ENCODE data around the gene FAM227B. TPM values are rescaled to one million over a fixed set of nuclear protein-coding genes. Genes with fewer than 3 reads are reported as not detected.
"Not testable (repeated sequence)": the region's sequence is repeated elsewhere in the genome, so short reads cannot be mapped to it uniquely, and the experiment has no call there.

The FAM227B gene
- total RNA-seq, 4 donors from 2014 or later = 1.1 to 4.1 (median 2.9) TPM

DNA sequence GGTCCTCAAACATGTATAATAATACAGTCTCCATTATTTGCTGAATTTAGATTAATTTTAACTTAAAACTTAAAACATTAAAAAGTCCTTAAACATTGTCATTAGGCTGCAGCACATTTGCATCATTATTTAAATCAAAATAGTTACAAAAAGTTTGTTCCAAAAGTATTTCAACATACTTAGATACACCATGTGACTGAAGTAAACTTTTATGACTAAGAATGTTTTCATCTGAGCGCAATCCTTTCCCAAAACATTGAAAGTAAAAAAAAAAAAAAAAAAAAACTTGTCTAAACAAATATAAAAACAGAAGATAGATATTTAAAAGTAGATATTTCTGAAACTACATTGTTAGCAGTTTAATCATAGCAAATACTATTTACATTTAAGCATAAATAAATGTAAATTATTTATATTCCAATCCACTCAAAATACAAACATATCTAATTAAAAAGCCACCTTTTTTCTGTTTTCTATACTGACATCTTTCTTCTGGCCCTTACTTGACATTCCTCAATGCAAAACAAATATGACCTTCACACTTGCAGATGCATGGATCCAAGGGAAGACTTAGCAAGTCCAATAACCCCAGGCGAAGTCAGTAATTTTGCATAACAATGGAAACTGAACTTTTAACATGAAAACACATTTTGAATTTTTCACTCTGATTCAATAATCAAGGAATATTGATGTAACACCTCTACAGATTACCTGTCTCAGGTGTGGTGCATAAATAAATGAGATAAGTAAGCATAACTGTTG is 10.3 kb downstream of the FAM227B start:
- Histone ChIP-seq H3K9me3 (peaks cover 0 to 5% (median 0%) of the 10 kb centered on the region in 4 donors), H3K27me3 (no peaks in the 10 kb centered on the region), H3K4me3 (no peak overlapping the region), H3K4me1 (no peaks in the 10 kb centered on the region), H3K36me3 (no peaks in the 10 kb centered on the region), H3K27ac (no peak overlapping the region)
- DNase-seq = no peak
- no peak for TF ChIP-seq POLR2A (IDR thresholded peaks at IDR 0.05)
- TF ChIP-seq, protein P1, sequence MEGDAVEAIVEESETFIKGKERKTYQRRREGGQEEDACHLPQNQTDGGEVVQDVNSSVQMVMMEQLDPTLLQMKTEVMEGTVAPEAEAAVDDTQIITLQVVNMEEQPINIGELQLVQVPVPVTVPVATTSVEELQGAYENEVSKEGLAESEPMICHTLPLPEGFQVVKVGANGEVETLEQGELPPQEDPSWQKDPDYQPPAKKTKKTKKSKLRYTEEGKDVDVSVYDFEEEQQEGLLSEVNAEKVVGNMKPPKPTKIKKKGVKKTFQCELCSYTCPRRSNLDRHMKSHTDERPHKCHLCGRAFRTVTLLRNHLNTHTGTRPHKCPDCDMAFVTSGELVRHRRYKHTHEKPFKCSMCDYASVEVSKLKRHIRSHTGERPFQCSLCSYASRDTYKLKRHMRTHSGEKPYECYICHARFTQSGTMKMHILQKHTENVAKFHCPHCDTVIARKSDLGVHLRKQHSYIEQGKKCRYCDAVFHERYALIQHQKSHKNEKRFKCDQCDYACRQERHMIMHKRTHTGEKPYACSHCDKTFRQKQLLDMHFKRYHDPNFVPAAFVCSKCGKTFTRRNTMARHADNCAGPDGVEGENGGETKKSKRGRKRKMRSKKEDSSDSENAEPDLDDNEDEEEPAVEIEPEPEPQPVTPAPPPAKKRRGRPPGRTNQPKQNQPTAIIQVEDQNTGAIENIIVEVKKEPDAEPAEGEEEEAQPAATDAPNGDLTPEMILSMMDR (IDR thresholded peaks at IDR 0.05) = no peak

DNA sequence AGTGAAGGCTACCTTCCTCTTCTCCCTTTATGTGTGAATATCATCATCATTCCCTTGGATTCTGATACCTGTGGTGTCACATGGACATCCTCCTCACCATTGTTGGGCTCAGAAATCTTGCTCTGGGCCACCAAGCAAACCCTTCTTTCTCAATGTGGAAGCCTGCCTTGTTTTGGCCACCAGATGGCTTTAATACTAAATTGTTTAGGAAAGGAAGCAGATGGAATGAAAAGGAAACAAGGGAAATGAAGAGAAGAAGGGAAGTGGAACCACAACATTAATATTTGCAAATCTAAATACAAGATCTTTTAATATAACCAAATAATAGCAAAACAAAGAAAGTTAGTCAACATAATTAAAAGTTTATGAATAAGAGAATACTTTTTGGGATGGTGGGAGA is 14.0 kb downstream of the FAM227B start:
- no peak for DNase-seq
- H3K4me1 ChIP-seq = no peaks in the 10 kb centered on the region
- H3K9me3 ChIP-seq = no peaks in the 10 kb centered on the region
- H3K4me3 ChIP-seq = no peak overlapping the region
- no peak overlapping the region for H3K27ac ChIP-seq
- no peaks in the 10 kb centered on the region for H3K27me3 ChIP-seq
- TF ChIP-seq POLR2A (IDR thresholded peaks at IDR 0.05) = no peak
- TF ChIP-seq, protein P1 (IDR thresholded peaks at IDR 0.05) = no peak
- H3K36me3 ChIP-seq = no peaks in the 10 kb centered on the region

DNA sequence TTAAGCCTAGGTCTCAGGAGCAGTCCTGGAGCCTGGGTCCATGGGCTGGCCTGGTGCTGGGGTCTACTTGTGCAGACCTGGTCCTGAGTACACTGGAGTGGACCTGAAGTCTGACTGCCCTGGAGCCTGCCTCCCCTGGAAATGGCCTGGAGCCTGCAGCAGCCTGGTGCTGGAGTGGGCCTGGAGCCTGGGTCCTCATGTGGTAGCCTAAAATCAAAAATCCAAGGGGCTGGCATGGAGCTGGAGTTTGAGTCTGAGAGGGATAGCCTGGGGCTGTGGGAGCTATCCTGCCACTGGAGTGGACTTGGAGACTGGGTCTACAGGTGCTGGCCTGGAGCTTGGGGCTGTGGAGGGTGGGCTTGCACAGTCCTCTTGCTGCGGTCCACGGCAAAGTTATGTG is 15.0 kb downstream of the FAM227B start:
- Histone ChIP-seq H3K27me3 (no peaks in the 10 kb centered on the region), H3K36me3 (no peaks in the 10 kb centered on the region), H3K4me1 (no peaks in the 10 kb centered on the region), H3K27ac (no peak overlapping the region), H3K9me3 (peaks cover 0 to under 1% (median 0%) of the 10 kb centered on the region in 4 donors), H3K4me3 (no peak overlapping the region)
- no peak for DNase-seq
- TF ChIP-seq POLR2A (IDR thresholded peaks at IDR 0.05) = no peak
- TF ChIP-seq, protein P1 (IDR thresholded peaks at IDR 0.05) = no peak

DNA sequence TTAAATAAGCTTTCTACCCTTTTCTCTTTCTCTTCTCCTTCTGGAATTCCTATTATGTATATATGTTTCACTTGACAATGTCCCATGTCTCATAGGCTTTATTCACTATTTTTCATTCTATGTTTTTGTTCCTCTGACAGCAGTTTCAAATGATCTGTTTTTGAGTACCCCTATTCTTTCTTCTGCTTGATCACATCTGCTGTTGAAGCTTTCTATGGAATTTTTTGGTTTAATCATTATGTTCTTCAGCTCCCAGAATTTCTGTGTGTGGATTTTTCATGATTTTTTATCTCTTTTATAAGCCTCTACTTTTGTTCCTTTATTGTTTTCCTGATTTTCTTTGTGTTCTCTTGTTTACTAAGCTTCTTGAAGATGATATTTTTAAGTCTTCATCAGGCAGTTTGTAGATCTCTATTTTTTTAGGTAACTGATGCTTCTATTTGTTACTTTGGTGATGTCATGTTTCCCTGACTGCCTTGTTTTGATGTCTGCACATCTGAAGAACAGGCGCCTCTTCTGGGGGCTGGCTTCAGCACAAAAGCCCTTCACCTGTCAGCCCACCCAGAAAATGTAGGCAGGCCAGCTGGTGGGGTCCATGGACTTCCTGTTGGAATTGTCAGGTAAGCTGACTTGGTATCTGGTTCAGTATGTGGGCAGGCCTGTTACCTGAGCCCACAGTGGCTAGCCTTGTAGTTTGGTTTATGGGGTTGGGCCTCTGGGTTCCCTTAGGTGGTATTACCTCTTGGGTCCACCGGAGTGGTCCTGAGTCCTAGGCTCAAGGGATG is 15.8 kb downstream of the FAM227B start:
- no peaks in the 10 kb centered on the region for H3K27me3 ChIP-seq
- no peak overlapping the region for H3K4me3 ChIP-seq
- no peak for DNase-seq
- peaks cover 0 to 5% (median 0%) of the 10 kb centered on the region in 4 donors for H3K9me3 ChIP-seq
- no peak overlapping the region for H3K27ac ChIP-seq
- no peaks in the 10 kb centered on the region for H3K36me3 ChIP-seq
- no peaks in the 10 kb centered on the region for H3K4me1 ChIP-seq
- TF ChIP-seq, protein P1 (IDR thresholded peaks at IDR 0.05) = no peak
- TF ChIP-seq POLR2A (IDR thresholded peaks at IDR 0.05) = no peak

GRCh38 chr15:49592829-49593316 is 27.7 kb downstream of the FAM227B start:
- DNase-seq, H3K4me1 ChIP-seq, H3K27me3 ChIP-seq, H3K27ac ChIP-seq, H3K9me3 ChIP-seq, H3K4me3 ChIP-seq, H3K36me3 ChIP-seq: not testable (repeated sequence)

DNA sequence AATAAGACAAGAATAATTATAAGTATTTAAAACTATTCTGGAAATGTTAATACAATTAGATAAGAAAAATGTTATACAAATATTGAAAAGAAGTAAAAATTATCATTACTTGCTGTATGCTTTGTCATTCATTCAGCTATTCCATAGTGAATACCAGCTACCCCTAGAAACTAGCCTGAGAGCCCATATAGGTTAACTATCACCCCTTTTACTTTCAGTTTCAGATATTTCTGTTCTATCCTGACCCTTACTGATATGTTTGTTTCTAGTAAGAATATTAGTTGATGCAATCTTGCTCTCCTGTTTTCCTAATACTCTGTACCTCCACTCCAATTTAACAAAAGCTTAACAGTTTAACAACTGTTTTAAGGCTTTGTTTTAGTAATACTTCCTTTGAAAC is 31.6 kb downstream of the FAM227B start:
- no peaks in the 10 kb centered on the region for H3K36me3 ChIP-seq
- H3K9me3 ChIP-seq = no peaks in the 10 kb centered on the region
- no peak overlapping the region for H3K4me3 ChIP-seq
- no peak overlapping the region for H3K27ac ChIP-seq
- no peak for DNase-seq
- TF ChIP-seq, protein P1 (IDR thresholded peaks at IDR 0.05) = no peak
- no peak for TF ChIP-seq POLR2A (IDR thresholded peaks at IDR 0.05)
- no peaks in the 10 kb centered on the region for H3K27me3 ChIP-seq
- H3K4me1 ChIP-seq = no peaks in the 10 kb centered on the region
